ENCODE results near the gene ACSM6.

Gene ACSM6

DNA sequence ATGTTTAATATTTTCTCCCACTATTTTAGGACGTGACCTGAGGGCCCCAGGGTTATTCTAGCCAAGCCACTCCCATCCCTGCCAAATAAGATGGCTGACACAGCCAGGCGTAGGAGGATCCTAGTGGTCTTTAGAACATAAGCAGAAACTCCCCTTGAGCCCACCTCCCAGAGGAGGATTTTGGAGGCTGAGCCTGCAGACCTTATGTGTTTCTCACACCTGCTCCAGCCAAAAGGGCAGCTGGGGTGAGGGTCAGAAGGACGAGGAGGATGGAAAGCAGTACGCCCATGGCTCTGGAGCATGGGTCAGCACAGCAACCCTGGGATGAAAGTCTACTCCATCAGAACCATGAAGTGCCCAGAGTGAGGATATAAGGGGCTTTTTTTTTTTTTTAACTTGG is 56.8 kb downstream of the ACSM6 start:
- POLR2A ChIA-PET = no interaction called here

DNA sequence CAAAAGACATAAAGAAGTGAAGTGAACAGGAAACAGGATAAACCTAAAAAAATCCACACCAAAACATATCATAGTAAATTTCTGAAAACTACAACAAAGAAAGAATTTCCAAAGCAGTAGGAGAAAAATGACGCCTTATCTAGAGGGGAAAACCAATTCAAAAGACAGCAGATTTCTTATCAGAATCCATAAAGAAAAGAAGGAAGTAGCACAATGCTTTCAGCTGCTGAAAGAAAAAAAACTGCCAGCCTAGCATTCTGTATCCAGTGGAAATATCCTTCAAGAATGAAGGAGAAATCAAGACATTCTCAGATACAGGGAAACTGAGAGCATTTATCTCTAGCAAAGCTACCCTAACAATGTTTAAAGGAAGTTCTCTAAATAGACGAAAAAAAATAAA is 59.0 kb downstream of the ACSM6 start:
- CTCF ChIA-PET = no interaction called here
- TF ChIP-seq FOXK2 (IDR thresholded peaks at IDR 0.05) (no peak), ZNF384 (IDR thresholded peaks at IDR 0.05) (no peak), TARDBP (IDR thresholded peaks at IDR 0.05) (no peak), FOXA1 (IDR thresholded peaks at IDR 0.05) (no peak), L3MBTL2 (conservative IDR thresholded peaks at IDR 0.05) (no peak), PKNOX1 (IDR thresholded peaks at IDR 0.05) (no peak), FOXM1 (IDR thresholded peaks at IDR 0.05; ENCODE audit: borderline replicate concordance) (no peak), LEF1 (IDR thresholded peaks at IDR 0.05; ENCODE audit: borderline replicate concordance) (no peak), ELF4 (IDR thresholded peaks at IDR 0.05) (no peak), HDGF (IDR thresholded peaks at IDR 0.05; ENCODE audit: borderline replicate concordance) (no peak), SP1 (IDR thresholded peaks at IDR 0.05) (no peak), BHLHE40 (IDR thresholded peaks at IDR 0.05; ENCODE audit: borderline replicate concordance) (no peak), CTBP1 (IDR thresholded peaks at IDR 0.05; ENCODE audit: borderline replicate concordance) (no peak), SUZ12 (IDR thresholded peaks at IDR 0.05) (no peak), NFRKB (IDR thresholded peaks at IDR 0.05) (no peak), ARNT (IDR thresholded peaks at IDR 0.05) (no peak)
- DNase-seq (ENCODE audit: extremely low spot score) = no peak
- POLR2A ChIA-PET = no interaction called here

More for the DNA sequence above, 56.8 kb downstream of the ACSM6 start:
- DNase-seq (ENCODE audit: extremely low spot score) = no peak
- no peak for TF ChIP-seq BHLHE40 (IDR thresholded peaks at IDR 0.05; ENCODE audit: borderline replicate concordance)
- no peak for TF ChIP-seq ELF4 (IDR thresholded peaks at IDR 0.05)
- no peak for TF ChIP-seq FOXM1 (IDR thresholded peaks at IDR 0.05; ENCODE audit: borderline replicate concordance)
- no peak for TF ChIP-seq SP1 (IDR thresholded peaks at IDR 0.05)
- TF ChIP-seq ZNF384 (IDR thresholded peaks at IDR 0.05) = no peak
- CTCF ChIA-PET = interaction anchor here (0.6 kb wide), 1 partner anchor 98 kb away, joined by 3 read pairs; no protein-coding TSS in a partner anchor

- TF ChIP-seq NFRKB (IDR thresholded peaks at IDR 0.05) (no peak), ZNF384 (IDR thresholded peaks at IDR 0.05) (no peak)
- POLR2A ChIA-PET = no interaction called here
- no peak for DNase-seq (ENCODE audit: extremely low spot score)
- CTCF ChIA-PET = no interaction called here
These were observed 59.6 kb downstream of the ACSM6 start for GRCh38 chr10:95253686-95254085.

GRCh38 chr10:95254629-95255028 is 60.6 kb downstream of the ACSM6 start:
- no peak for TF ChIP-seq ELF4 (IDR thresholded peaks at IDR 0.05)
- no peak for TF ChIP-seq SUZ12 (IDR thresholded peaks at IDR 0.05)
- no peak for TF ChIP-seq ARNT (IDR thresholded peaks at IDR 0.05)
- no peak for TF ChIP-seq TARDBP (IDR thresholded peaks at IDR 0.05)
- no peak for TF ChIP-seq FOXA1 (IDR thresholded peaks at IDR 0.05)
- TF ChIP-seq FOXM1 (IDR thresholded peaks at IDR 0.05; ENCODE audit: borderline replicate concordance) = no peak
- no peak for TF ChIP-seq ZNF384 (IDR thresholded peaks at IDR 0.05)
- TF ChIP-seq NFRKB (IDR thresholded peaks at IDR 0.05) = no peak
- no peak for TF ChIP-seq BHLHE40 (IDR thresholded peaks at IDR 0.05; ENCODE audit: borderline replicate concordance)
- no peak for TF ChIP-seq CTBP1 (IDR thresholded peaks at IDR 0.05; ENCODE audit: borderline replicate concordance)
- TF ChIP-seq L3MBTL2 (conservative IDR thresholded peaks at IDR 0.05) = no peak
- TF ChIP-seq FOXK2 (IDR thresholded peaks at IDR 0.05) = no peak
- POLR2A ChIA-PET = no interaction called here
- DNase-seq (ENCODE audit: extremely low spot score) = no peak
- CTCF ChIA-PET = interaction anchor here (0.6 kb wide), 1 partner anchor 107 kb away, joined by 3 read pairs; no protein-coding TSS in a partner anchor

- ChIA-PET POLR2A (no interaction called here), CTCF (interaction anchor here (0.6 kb wide), 1 partner anchor 123 kb away, joined by 3 read pairs; no protein-coding TSS in a partner anchor)
- no peak for TF ChIP-seq ELF4 (IDR thresholded peaks at IDR 0.05)
- TF ChIP-seq CTBP1 (IDR thresholded peaks at IDR 0.05; ENCODE audit: borderline replicate concordance) = no peak
- DNase-seq (ENCODE audit: extremely low spot score) = no peak
These were observed 62.2 kb downstream of the ACSM6 start for GRCh38 chr10:95256268-95256667.

DNA sequence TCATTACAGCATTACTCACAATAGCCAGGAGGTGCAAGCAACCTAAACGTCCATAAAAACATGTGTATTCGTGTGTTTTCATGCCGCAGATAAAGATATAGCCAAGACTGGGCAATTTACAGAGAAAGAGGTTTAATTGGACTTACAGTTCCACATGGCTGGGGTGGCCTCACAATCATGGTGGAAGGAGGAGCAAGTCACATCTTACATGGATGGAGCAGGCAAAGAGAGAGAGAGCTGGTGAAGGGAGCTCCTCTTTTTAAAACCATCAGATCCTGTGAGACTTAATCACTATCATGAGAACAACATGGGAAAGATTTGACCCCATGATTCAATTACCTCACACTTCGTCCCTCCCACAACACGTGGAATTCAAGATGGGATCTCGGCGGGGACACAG is 63.8 kb downstream of the ACSM6 start:
- no peak for DNase-seq (ENCODE audit: extremely low spot score)
- POLR2A ChIA-PET = no interaction called here
- CTCF ChIA-PET = no interaction called here
- no peak for TF ChIP-seq HDGF (IDR thresholded peaks at IDR 0.05; ENCODE audit: borderline replicate concordance)
- TF ChIP-seq ZNF384 (IDR thresholded peaks at IDR 0.05) = no peak
- no peak for TF ChIP-seq NFRKB (IDR thresholded peaks at IDR 0.05)
- no peak for TF ChIP-seq PKNOX1 (IDR thresholded peaks at IDR 0.05)
- no peak for TF ChIP-seq FOXA1 (IDR thresholded peaks at IDR 0.05)
- TF ChIP-seq ARNT (IDR thresholded peaks at IDR 0.05) = no peak
- no peak for TF ChIP-seq SUZ12 (IDR thresholded peaks at IDR 0.05)
- no peak for TF ChIP-seq TARDBP (IDR thresholded peaks at IDR 0.05)

- CTCF ChIA-PET = interaction anchor here (1.6 kb wide), 1 partner anchor 17 kb away, joined by 3 read pairs; no protein-coding TSS in a partner anchor
- no peak for DNase-seq (ENCODE audit: extremely low spot score)
- TF ChIP-seq LEF1 (IDR thresholded peaks at IDR 0.05; ENCODE audit: borderline replicate concordance) (no peak), PKNOX1 (IDR thresholded peaks at IDR 0.05) (no peak), HDGF (IDR thresholded peaks at IDR 0.05; ENCODE audit: borderline replicate concordance) (no peak), SP1 (IDR thresholded peaks at IDR 0.05) (no peak), L3MBTL2 (conservative IDR thresholded peaks at IDR 0.05) (no peak), TARDBP (IDR thresholded peaks at IDR 0.05) (no peak), FOXM1 (IDR thresholded peaks at IDR 0.05; ENCODE audit: borderline replicate concordance) (no peak), FOXK2 (IDR thresholded peaks at IDR 0.05) (no peak), FOXA1 (IDR thresholded peaks at IDR 0.05) (no peak), BHLHE40 (IDR thresholded peaks at IDR 0.05; ENCODE audit: borderline replicate concordance) (no peak), CTBP1 (IDR thresholded peaks at IDR 0.05; ENCODE audit: borderline replicate concordance) (no peak), ZNF384 (IDR thresholded peaks at IDR 0.05) (no peak), SUZ12 (IDR thresholded peaks at IDR 0.05) (no peak), ELF4 (IDR thresholded peaks at IDR 0.05) (no peak), ARNT (IDR thresholded peaks at IDR 0.05) (no peak), NFRKB (IDR thresholded peaks at IDR 0.05) (no peak)
- POLR2A ChIA-PET = no interaction called here
These were observed 66.4 kb downstream of the ACSM6 start for GRCh38 chr10:95260397-95260881.

Measured in HEK293T (cell line).